HG02642 (cell line): ENCODE results near the gene CHRNB4.

Source experiments
- ATAC-seq: cut with Tn5 transposase; IDR thresholded peaks from one replicate; pipeline ENCODE4 v1.9.1; 2021; ENCODE audit warnings: mild to moderate bottlenecking; ENCODE audit not compliant: unreplicated experiment, poor library complexity

CHRNB4 gene

GRCh38 chr15:78671626-78672211 lies 30.7 kb upstream of the CHRNB4 start:
- no peak for ATAC-seq

DNA sequence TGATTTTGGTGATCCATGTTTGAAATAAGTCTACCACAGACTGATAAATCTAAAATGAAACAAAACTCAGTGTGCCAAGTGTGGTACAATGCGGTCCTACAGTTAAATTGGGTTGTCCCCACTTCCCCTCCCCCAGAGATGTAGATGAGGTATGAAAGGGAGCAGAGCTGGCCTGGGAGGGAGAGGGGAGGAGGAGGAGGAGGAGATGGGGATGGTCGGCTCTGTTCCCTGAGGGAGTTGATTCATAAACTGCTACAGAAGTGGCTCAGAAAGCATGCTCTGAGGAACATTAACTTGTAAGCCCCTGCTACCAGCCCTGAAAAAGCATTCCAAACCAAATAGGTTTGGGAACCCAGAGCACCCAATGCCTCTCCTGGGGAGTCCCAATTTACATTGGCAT lies 28.0 kb upstream of the CHRNB4 start:
- no peak for ATAC-seq

DNA sequence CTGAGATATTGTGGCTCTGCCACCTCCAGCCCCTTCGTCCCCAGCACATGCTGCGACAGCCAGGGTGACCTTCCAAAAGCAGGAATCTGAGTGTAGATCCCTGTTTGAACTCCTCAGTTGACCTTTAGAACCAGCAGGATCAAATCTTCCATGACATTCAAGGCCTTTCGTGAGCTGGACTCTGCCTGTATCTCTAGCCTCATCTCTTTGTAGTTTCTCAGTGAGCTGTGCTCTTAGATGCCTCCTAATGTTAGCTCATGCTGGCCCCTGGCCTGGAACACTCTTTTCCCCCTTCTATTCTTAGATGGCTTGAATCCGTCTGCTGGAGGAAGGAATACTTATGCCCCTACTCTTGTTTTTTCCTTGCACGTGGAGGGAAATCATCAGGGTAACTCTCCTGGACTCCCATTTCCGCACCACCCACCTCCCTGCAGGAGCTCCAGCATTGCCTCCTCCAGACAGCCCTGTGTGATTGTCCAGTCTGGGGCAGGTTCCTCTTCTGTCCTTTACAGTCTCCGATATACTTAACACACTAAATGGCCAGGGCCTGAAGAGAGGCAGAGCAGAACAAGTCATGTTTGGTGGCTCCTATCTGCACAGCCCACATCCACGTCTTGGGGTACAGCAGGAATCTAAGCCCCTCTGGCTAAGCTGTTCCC lies 26.7 kb upstream of the CHRNB4 start:
- no peak for ATAC-seq

DNA sequence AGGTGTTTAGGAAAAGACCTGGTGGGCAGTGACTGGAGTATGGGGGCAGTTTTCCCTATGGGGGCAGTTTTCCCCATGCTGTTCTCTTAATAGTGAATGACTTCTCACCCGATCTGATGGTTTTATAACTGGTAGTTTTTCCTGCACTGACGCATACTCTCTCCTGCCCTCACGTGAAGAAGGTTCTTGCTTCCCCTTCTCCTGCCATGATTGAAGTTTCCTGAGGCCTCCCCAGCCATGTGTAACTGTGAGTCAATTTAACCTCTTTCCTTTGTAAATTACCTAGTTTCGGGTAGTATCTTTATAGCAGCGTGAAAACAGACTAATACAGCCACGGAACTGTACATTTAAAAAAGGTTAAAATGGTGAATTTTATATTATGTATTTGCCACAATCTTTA lies 25.0 kb upstream of the CHRNB4 start:
- no peak for ATAC-seq

DNA sequence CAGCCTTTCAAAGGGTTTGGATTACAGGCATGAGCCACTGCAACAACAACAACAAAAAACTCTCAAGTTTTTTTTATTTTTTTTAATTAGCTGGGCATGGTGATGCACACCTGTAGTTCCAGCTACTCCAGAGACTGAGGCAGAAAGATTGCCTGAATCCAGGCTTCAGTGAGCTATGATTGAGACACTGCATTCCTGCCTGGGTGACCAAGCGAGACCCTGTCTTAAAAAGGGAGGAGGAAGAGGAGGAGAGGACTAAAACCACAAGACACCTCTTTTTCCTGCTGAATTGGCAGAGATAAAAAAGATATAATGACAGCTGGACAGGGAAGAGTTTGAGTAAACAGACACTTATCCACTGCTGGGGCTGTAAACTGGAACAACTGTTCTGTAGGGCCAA lies 22.7 kb upstream of the CHRNB4 start:
- ATAC-seq: no peak

DNA sequence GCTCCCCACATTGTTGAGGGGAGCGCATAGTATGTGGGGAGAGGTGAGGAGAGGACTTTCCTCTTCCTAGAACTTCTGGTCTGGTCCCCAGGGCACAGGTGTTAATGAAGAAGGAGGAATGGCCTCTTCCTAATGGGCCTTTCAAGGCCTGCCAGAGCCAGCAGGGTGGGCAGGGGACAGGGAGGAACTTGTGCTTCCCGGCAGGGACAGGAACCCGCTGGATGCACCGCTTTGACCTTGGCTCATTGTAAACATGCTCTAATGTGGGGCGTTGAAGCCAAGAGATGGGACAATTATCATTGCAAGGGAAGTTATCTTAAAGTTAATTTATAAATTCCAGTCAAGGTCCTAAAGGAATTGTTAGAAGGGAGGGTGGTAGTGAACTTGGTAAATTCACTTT lies 21.0 kb upstream of the CHRNB4 start:
- ATAC-seq: no peak

DNA sequence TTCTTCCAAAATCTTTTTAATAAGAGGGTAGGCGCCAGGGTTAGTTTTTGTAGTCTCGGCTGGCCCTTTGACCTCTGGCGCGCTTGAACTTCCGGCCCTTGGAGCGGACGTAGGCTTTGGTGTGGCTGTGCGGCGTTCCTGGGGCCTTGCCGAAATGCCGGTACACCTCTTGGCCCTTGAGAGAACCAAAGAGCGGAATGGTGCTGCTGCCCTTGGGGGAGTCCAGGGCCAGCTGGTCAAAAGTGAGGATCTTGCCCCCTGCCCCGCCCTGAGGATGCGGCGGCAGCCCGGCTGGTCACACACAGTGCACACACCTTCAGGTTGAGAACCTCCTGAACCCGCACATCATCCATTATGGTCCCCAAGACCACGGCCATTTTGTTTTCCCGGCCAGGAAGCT lies 20.0 kb upstream of the CHRNB4 start:
- no peak for ATAC-seq

- no peak for ATAC-seq
Measured at GRCh38 chr15:78660584-78660983, 19.6 kb upstream of the CHRNB4 start.

- no peak for ATAC-seq
Measured at GRCh38 chr15:78658823-78659222, 17.8 kb upstream of the CHRNB4 start.

DNA sequence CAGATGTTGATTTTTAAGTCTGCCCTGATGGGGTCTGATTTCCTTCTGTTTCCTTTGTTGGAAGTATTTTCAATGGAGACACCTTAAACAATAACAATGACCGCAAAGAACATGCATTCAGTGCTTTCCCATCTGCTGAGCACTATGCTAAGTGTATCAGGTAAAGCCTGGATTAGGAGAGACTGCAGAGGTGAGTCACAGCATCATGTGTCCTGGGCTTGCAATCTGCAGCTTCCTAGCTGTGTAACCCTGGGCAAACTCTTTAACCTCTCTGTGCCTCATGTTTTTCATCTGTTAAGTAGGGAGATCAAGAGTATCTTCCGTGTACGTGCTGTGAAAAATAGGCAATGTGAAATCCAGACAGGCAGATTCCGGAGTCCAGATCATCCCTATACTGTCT lies 13.3 kb upstream of the CHRNB4 start:
- no peak for ATAC-seq

DNA sequence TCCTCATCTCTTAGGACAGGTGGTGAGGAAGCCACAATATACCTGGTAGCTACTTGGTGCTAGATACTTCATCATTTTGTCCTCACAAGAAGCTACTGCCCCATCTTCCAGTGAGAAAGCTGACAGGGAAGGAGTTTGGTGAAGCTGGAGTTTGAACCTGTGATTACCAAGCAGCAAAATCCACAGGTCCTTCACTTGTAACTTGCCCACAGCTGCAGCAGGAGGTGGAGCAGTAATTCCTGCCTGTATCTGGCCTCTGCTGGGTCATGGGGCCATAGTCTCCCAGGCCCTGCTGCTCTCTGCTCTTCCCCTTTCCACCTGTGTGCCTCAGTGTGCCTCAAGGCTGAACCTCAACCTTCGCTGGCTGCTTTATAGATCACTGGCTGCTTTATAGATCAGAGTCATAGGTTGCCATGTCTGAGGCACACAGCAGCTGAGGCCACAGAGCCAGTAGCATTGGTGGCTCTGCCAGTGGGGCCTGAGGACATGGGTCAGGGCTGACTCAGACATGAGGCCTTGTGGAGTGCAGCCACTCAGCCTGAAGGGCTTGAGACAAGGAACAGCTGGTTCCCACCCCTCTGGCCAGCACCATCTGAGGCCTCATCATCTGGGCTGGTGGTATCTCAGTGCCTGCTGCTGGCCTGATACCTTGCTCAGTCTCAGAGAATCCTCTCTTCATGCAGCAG lies 11.1 kb upstream of the CHRNB4 start:
- no peak for ATAC-seq

DNA sequence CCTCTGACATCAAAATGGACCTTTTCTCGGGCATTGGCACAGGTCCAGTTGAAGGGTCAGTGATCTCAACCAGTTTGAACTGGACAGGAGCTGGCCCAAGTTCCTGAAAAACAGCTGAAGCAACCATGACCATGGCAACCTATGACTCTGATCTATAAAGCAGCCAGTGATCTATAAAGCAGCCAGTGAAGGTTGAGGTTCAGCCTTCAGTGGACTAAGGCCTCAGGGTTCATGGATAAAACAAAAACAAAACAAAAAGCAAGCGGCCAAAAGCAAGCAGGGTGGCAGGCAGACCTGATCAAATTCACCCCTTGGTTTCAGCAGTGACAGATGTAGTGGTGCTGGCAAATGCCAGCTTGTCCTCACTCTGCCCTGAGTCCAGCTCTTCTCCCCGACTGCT lies 10.0 kb upstream of the CHRNB4 start:
- ATAC-seq: no peak

GRCh38 chr15:78650022-78650421 lies 9.0 kb upstream of the CHRNB4 start:
- ATAC-seq: no peak

DNA sequence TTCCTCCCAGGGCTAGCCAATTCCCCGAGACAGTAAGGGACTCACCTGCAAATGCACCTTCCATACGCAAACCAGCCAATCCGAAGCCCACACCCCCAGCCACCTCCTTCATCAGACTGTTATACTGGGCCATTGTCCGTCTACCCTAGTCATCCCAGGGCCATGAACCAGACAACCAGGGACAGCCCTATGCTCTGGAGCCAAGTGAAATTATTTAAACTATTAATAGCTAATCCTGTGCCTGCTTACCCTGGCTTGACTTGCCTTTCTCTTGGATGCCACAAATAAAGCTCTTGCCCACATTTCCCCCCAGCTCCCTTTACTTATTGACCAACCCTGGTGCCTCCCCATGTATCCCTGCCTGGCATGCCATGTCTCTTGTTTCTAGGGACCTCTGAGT lies 4.0 kb upstream of the CHRNB4 start:
- no peak for ATAC-seq

DNA sequence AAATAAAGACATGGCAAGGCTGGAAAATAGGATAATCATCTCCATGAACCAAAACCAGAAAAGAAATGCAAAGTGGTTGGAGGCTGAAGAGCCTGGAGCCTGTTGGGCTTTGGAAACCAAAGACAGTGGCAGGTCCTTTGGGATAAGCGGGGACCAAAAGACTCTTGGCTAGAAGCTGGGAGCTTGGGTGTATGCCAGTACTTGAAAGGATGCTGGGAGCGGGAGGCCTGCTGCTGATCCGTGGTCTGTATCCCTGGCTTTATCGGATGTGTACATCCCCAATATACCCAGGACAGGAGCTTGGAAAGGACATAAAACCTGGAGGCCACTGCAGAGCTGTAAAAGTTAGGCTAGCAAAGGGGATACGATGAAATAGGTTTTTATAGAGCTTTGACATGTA lies 1.3 kb upstream of the CHRNB4 start:
- ATAC-seq: no peak

DNA sequence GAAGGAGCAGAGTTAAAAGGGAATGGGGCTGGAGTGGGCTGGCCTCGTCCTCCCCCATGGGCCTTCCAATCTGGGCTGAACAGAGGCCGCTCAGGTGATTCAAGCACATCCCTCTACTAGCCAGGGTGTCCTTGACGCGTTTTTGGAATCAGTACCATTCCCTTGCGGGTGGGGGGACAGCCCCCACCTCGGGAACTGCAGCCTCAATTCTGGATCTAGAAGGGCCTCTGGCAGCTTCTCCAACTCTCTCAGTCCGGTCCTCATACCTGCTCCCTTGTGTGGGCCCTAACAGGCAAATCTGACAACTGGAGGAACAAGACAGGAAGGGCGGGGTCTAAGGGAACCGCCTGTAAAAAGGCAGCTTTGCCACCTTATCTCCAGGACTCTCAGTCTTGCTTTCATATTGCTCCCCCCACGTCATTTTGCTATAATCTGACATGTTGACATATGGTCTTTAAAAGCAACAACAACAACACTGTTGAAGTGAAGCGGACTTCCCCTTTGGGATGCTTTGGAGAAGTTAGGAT lies 802 bp upstream of the CHRNB4 start:
- no peak for ATAC-seq

DNA sequence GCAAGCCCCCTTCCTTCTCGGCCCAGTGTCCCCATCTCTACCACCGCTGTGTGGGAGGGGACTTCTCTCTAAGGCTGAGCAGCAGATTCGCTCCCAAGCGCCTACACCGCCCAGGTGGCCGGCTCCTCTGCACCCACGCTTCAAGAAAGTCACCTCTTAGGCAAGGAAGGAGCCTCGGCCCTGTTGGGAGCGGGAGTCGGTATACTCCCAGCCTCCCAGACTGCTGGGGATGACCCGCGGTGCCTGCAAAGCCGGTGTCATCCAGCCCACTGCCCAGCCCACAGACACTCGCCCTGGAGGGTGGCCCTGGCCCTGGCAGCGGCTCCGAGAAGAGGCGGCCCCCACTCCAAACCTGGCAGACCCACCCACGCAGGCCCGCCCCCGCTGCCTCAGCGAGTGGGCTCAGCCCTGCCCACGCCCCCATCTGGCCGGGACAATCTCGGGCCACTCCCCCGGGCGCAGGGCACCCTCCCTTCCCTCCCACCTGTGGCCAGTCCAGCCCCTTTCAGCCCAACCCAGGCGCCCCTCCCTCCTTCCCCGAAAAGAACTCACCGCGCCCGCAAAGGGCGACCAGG lies 396 bp downstream of the CHRNB4 start:
- no peak for ATAC-seq

DNA sequence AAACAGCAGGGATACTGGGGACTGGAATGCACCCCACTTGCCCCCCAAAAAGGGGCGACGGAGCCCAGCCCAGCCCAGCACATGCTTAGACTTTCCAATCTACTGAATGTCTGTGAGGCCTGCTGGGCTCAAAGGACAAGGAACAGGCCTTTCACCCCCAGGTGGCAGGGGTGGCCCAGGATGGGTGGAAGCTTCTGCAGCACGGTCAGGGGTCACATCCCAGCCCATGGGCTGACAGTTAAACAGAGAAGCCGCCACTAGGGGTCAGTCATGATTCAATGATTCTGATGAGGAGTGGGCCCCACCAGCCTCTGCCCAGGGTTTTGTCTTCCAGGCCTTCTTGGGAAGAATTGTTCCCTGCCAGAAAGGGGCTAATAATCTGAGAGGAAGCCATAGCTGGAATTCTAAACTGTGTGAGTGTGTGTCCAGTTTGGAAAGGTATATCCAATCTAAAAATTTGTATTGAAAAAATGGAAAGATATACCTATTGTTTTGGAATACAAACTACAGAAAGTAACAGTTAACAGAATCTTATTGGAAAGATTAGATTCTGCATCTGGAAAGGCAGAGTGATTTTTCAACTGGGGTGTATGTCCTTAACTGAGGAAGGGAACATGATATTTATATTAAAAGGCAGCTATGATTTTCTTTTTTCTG lies 2.2 kb downstream of the CHRNB4 start:
- no peak for ATAC-seq

DNA sequence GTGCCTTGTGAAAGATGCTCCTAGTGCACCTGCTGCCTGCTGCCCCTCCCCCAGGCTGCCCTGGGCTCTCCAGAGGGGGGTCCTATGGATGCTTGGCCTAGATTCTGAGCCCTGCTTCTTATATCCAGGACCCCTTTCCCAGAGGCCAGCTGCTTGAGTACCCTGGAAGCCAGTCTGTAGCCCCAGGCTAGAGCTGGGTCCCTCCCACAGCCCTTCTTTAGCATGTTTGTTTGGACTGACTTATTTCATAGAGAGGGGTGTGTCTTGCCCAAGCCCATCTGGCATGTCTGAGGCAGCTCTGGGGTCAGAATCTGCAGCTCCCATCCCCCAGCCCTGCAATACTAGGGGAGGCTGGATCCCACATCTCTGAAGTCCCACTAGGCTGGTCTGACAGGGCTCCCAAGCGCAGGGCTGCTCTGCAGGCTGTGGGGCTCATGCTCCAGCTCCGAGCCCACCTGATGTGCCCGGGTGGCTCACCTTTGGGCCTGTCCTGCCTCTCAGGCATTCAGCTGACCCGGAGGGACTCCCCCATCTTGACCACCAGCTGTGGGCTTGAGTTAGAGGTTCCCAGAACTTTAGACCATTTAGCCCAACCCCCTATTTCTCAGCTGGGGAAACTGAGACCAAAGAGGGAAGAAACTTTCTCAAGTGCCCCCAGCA lies 3.1 kb downstream of the CHRNB4 start:
- no peak for ATAC-seq

- no peak for ATAC-seq
Measured at GRCh38 chr15:78636378-78636859, 4.6 kb downstream of the CHRNB4 start.
